ENCODE measurements around the gene TOMM34.

DNA sequence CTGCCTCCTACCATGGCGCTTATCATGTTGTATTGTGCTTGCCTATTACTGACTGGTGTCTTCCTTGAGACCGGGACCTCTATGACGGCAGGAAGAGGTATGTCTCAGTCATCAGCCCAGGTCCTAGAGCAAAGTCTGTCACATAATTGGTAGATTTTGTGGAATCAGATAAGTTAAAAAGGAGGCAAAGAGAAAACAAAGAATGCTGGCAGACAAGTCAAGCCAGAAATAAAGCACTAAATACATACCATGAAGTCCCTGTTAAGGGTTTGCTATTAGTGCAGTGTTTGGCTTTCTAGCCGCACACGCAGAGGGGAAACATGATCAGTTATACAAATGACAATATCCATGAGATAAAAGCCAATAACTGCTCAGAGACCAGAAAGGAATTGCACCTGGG, 6.0 kb downstream of the TOMM34 start:
- no peak for TF ChIP-seq EZH2 (IDR thresholded peaks at IDR 0.05; ENCODE audit: low read length, missing control alignments)
- TF ChIP-seq, protein P1, sequence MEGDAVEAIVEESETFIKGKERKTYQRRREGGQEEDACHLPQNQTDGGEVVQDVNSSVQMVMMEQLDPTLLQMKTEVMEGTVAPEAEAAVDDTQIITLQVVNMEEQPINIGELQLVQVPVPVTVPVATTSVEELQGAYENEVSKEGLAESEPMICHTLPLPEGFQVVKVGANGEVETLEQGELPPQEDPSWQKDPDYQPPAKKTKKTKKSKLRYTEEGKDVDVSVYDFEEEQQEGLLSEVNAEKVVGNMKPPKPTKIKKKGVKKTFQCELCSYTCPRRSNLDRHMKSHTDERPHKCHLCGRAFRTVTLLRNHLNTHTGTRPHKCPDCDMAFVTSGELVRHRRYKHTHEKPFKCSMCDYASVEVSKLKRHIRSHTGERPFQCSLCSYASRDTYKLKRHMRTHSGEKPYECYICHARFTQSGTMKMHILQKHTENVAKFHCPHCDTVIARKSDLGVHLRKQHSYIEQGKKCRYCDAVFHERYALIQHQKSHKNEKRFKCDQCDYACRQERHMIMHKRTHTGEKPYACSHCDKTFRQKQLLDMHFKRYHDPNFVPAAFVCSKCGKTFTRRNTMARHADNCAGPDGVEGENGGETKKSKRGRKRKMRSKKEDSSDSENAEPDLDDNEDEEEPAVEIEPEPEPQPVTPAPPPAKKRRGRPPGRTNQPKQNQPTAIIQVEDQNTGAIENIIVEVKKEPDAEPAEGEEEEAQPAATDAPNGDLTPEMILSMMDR (conservative IDR thresholded peaks at IDR 0.05 in 1 of 2, IDR thresholded peaks at IDR 0.05 in 1 of 2; ENCODE audit: low read depth in 1 of 2, low read length in 2 of 2): no peak
